Astrocyte of the cerebellum (primary cell): ENCODE results near the gene CAPN8.

Source experiments
- DNase-seq: peaks from one replicate; pipeline ENCODE4 v3.0.0-alpha.2; 2011; ENCODE audit warnings: low read depth
- H3K4me3 ChIP-seq: 2 replicates; pipeline ENCODE4 v1.5.1; 2011; ENCODE audit warnings: mild to moderate bottlenecking, low read depth, low read length, moderate library complexity
- CTCF ChIP-seq: IDR thresholded peaks from 2 replicates; pipeline ENCODE4 v1.5.1; 2012; ENCODE audit warnings: low read length, low read depth, moderate library complexity, mild to moderate bottlenecking; ENCODE audit errors: missing control alignments
- in situ Hi-C: cut with HindIII; loops from 2 replicates; pipeline ENCODE4 v1.10.0; 2017; ENCODE audit warnings: low sequenced_read_pairs

The CAPN8 gene

DNA sequence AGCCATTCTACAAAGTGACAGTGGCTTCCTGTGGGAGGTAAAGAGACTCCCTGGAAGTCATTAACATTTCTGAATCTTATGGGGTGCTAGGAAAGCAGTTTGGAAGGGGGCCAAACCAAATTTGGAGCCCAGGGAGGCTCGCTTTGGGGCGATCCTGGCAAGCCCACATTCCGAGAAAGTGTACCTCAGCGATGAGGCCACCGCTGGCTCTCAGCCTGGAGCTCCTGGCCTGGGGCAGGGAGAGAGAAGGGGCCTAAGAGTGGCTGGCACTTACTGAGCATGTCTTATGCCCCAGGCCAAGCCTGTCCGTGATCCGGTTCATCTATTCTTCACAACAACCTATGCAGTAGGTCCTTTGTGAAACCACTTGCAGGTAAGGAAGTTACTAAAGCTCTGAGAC, 173.5 kb downstream of the CAPN8 start:
- no peak overlapping the region for H3K4me3 ChIP-seq
- TF ChIP-seq CTCF: no peak
- in situ Hi-C loops: no loop called here
- DNase-seq: no peak
